ENCODE results near the gene GLRX3.
A peak's percentile ranks its signal among the peaks of the same experiment; 100 is the strongest.
"Not testable (repeated sequence)": the region's sequence is repeated elsewhere in the genome, so short reads cannot be mapped to it uniquely, and the experiment has no call there.

Gene GLRX3

DNA sequence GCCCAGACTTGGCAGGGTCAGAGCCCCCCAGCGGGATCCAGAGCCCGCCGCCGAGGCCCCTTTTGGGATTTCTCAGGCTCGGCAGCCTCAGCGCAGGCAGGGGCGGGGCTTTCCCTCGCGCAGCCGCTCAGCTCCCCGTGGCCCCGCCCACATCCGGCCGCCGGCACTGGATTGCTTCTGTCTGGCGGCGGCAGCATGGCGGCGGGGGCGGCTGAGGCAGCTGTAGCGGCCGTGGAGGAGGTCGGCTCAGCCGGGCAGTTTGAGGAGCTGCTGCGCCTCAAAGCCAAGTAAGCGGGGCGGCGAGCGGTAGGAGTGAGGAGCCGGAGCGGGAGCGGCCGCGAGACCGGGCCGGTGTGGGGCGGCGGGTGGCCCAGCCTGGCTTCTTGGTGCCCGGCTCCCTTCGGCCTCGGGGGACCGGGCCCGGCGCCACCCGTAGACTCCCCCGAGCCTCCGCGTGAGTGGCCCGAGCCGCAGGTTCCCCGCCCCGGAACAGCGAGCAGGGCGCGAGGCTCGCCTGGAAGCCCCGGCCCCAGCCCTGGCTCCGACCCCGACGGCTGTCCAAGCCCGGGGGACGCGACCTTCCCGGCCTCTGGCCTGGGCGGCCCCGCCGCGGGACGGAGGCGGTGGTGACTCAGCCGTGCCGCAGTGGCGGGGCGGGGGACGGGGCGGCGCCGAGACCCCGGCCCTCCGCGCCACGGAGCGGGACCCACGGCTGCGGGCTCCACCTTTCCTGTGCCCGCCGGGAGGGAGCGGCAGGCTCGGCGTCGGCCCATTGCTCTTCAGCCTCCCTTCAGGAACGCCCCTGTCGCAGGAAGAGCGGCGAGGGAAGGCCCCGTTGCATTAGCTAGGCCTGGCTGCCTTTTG is at the start of gene GLRX3:
Gene GLRX3, plus strand, starts transcription at position 166 of the 864 bp plus-strand sequence. Its CDS starts 30 bp downstream, at position 196.
- DNase-seq, result peak in 54 of 56 donors; percentile 36 to 89 (median 74)

DNA sequence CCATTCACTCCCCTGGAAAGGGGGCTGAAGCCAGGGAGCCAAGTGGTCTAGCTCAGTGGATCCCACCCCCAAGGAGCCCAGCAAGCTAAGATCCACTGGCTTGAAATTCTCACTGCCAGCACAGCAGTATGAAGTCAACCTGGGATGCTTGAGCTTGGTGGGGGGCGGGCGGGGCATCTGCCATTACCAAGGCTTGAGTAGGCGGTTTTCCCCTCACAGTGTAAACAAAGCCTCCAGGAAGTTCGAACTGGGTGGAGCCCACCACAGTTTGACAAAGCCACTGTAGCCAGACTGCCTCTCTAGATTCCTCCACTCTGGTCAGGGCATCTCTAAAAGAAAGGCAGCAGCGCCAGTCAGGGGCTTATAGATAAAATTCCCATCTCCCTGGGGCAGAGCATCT is 45.6 kb upstream of the GLRX3 start:
- not testable (repeated sequence) for DNase-seq

DNA sequence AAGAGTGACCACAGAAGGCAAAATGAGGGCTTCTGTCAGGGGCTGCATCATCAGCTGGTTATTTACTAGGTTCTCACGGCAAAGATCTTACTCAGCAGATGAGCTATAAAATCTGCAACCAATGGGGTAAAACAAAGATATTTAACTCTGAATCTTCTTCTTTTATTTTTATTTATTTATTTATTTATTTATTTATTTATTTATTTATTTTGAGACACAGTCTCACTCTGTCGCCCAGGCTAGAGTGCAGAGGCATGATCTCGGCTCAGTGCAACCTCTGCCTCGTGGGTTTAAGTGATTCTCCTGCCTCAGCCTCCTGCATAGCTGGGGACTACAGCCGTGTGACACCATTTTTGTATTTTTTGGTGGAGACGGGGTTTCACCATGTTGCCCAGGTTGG is 36.8 kb upstream of the GLRX3 start:
- DNase-seq, result no peak

GRCh38 chr10:130105724-130106123 is 30.5 kb upstream of the GLRX3 start:
- DNase-seq, result no peak

DNA sequence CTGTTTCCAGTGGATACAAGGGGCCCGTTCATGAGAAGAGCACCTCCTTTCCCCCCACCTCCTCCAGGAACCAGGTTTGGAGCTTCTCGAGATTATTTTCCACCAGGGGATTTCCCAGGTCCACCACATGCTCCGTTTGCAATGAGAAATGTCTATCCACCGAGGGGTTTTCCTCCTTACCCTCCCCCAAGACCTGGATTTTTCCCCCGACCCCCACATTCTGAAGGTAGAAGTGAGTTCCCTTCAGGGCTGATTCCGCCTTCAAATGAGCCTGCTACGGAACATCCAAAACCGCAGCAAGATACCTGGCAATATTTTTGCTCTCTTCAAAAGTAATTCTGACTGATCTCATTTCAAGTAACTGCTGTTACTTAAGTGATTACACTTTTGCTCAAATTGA is 28.0 kb upstream of the GLRX3 start:
- not testable (repeated sequence) for DNase-seq

GRCh38 chr10:130108934-130109604 is 27.1 kb upstream of the GLRX3 start:
- no peak for DNase-seq

DNA sequence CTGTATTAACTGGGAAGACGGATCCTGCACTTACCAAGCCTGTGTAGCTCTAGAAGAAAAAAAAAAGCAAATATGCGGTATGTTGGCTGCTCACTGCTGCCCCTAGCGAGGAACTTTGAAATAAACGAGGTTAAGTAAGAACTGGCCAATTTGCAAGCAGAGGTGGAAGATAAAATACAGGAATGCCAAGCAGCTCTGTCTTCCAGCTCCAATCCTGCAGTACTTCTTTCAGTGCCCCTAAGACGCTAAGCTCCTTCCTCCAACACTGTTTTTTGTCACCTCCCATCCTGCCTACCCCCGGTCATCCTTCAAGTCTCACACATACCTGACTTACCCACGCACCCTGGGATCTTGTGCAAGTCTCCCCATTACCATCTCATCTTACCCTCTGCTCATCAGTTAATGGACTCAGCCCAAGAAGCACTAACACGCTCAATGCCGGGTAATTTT is 26.4 kb upstream of the GLRX3 start:
- peak in 49 of 56 donors; percentile 12 to 84 (median 56) for DNase-seq

- DNase-seq, result peak; percentile 86 to 100 (median 98)
These were observed 25.7 kb upstream of the GLRX3 start, which contains the start of gene C10orf143 for GRCh38 chr10:130110246-130111112. C10orf143 (minus strand) TSS chr10:130110830; CDS start chr10:130110772, 58 bp downstream.

- peak in 55 of 56 donors; percentile 93 to 99 (median 97) for DNase-seq
These were observed 24.9 kb upstream of the GLRX3 start for GRCh38 chr10:130111113-130111851.

DNA sequence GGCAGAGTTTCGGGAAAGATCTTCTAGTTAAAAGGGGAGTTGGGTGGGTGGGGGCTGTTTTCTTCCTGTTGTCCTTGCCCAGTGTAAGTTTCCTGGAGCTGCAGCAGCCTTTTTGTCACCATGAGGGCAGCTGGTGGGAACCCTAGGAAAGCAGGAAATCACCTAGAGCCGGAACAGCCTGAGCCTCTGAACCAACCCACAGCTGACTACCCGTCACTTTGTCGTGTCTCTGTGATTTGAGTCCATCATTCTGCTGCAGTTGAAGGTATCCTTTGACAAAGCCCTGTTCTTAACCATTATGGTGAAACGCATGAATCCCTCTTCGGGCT is 24.4 kb upstream of the GLRX3 start:
- DNase-seq, result peak in 1 of 56 donors; percentile 12

GRCh38 chr10:130112821-130113220 is 23.4 kb upstream of the GLRX3 start:
- no peak for DNase-seq

GRCh38 chr10:130116942-130117341 is 19.2 kb upstream of the GLRX3 start:
- DNase-seq, result not testable (repeated sequence)

GRCh38 chr10:130117535-130117934 is 18.7 kb upstream of the GLRX3 start:
- DNase-seq, result not testable (repeated sequence)

DNA sequence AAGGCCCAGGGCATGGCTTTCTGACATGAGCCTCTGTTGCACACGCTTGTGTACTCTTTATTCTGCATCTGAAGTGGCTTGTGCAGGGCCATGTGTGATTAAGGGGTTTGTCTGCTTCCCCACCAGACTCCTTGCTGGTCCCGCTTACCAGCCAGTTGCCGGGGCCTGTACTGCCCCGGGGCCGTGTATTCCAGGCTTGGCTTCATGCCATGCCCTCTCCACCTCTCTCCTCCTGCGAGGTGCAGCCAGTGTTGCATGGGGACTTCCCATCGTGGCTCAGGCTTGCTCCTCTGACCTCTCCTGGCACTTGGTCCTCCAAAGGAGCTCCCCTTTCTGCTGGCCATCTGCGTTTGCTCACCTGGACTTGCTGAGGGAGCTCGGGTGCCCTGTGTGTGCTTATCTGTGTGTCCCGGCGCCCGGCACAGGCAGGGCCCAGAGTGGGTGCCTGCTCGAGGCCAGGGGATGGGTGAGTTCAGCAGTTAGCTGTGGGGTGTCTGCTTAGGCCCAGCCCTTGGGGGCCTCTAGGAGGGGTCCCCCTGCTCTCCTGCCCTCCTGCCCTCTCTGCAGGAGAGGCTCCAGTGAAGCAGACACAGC is 14.6 kb upstream of the GLRX3 start:
- no peak for DNase-seq

DNA sequence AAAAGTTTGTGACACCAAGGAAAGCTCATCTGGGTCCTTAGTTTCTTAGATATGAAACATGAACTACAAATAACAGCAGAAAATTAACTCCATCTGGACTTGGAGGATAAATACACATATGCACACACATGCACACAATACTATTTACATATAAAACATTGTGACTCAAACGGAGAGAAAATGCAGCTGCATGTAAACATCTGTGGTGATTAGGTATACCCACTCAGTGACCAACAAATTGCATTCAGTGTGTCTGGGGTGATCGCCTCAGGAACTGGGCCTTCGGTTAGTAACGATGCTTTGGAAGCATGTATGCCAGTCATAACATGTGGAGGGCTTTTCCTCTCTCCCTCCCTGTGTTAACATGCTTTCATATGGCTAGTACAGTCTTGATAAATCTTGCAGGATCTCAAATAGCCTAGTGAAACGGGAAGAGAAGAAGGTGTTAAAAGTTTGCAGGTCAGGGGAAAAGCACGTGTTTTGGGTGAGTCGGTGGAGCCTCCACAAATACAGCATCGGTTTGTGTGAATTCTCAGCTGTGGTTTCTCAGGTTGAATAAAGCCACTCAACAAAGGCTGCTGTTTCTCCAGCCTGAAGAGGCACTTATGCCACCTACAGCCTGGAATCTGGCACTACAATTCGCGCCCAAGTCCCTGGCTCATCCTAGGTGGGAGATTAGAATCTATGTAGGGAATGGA is 8.7 kb upstream of the GLRX3 start:
- peak in 36 of 56 donors; percentile 3 to 74 (median 38) for DNase-seq

DNA sequence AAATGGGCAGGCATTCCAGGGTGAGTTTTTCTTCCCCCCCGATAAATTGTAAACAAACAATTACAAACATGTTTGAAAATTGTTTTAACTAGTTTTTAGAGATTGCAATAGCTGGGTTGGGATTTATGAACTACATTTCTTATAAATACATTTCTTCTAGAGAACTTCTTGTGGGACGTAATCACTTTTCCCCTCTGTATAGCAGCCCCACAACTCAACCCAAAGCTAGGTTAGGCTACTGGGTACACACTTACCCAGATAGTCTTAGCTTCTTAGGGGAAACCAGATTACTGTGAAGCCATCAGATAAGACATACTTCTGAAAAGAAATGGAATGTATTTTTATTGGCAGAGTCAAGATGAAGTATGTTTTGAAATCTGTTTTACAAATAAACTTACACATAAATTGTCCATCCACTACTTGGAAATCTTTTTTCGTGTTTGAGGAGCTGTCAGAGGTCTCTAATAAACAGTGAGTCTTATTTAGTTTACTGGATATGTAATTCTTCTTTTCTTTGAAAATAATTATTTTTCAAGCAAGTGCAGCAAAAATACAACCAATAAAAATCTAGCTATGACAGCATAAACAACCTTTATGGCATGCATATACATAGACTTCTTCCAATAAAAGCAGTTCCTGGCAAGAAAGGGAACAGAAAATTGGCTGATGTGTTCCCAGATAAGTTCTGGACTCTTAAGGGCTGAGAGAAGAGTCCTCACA is 8.0 kb upstream of the GLRX3 start:
- DNase-seq, result no peak

DNA sequence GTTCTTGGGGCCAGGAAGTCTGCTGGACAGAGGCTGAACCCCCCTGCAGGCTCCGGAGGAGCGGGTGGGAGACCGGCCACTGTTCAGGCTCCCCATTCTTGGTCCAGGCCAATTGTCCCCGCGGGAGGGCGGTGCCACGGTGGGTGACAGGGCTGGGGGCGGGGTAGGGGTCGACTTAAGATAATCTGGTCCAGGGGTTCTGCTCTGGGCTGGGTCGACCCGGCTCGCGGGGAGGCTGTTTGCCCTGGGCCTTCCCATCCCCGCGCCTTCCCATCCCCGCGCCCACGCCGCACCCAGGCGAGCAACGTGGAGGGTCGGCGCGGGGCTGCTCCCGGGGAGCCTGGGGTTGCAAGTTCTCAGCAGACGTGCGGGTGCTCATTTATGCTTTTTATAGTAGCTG is 7.3 kb upstream of the GLRX3 start:
- DNase-seq, result no peak

GRCh38 chr10:130135676-130136225 is 440 bp upstream of the GLRX3 start:
- peak in 4 of 56 donors; percentile 29 to 54 (median 50) for DNase-seq

DNA sequence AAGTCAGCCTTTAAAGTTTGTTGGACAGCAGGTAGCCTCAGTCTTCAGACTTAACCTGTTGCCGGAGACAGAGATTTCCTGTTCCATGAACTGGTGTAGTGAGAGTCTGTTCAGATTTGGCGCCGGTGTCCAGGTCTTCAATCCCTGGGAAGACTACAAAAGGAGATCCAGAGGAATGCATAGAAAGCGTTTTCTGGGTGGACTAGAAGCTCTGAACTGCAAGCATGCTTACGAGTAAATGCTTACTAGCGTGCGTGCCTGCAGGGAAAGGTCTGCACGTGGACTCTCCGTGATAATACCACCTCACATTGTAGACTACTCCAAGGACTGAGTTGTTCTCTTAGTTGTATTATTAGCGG is 878 bp downstream of the GLRX3 start:
- DNase-seq, result no peak
